Endothelial cell of umbilical vein (primary cell): ENCODE data around the gene TNNT3. TPM values are rescaled to one million over a fixed set of nuclear protein-coding genes. Genes with fewer than 3 reads are reported as not detected.

Source experiments
- BruUV-seq: library from RNA; stranded (reverse); fragments of 400-500 nt; replicated peaks from 2 replicates; lab custom pipeline; 2021; lab: Mats Ljungman, UMichigan
- CTCF ChIA-PET: fragments of 300-600, 350-600 bp; sonication (Branson Sonifier 250); formaldehyde crosslinking; loops from one replicate; lab custom pipeline; 2021; ENCODE audit warnings: antibody characterized with exemption, inconsistent platforms; lab: Charles Lee
- POLR2A ChIA-PET: fragments of 300-600, 350-600 bp; sonication (Branson Sonifier 250); formaldehyde crosslinking; loops from one replicate; lab custom pipeline; 2021; ENCODE audit warnings: antibody characterized with exemption, inconsistent platforms; lab: Charles Lee
- DNase-seq: peaks from one replicate; pipeline ENCODE4 v3.0.0-alpha.2; 2011; ENCODE audit warnings: low read depth, low spot score
- FAIRE-seq: peaks from 2 replicates; lab custom pipeline; 2011; peaks lifted over from hg19 to GRCh38; lab: Jason Lieb, UNC
- H2AFZ ChIP-seq: 2 replicates; pipeline ENCODE4 v1.6.0; 2012; ENCODE audit warnings: low read depth, low read length, control low read depth, inconsistent platforms
- H3K27ac ChIP-seq: 2 replicates; pipeline ENCODE4 v1.5.1; 2011; ENCODE audit warnings: low read depth, mild to moderate bottlenecking, control low read depth, low read length, moderate library complexity; ENCODE audit not compliant: insufficient read depth
- H3K27me3 ChIP-seq, 2 experiments: 2 replicates each; pipeline versions ENCODE4 v1.6.0 to v1.6.1; 2011; ENCODE audit warnings: low read length in 2 of 2, mixed read lengths in 1 of 2; ENCODE audit not compliant: control insufficient read depth in 2 of 2, insufficient read depth in 2 of 2
- H3K36me3 ChIP-seq, 2 experiments: 2 replicates in 1 of 2; 3 replicates in 1 of 2; pipeline ENCODE4 v1.5.1; 2011; ENCODE audit warnings: low read length in 2 of 2, mild to moderate bottlenecking in 1 of 2, moderate library complexity in 1 of 2; ENCODE audit not compliant: control insufficient read depth in 2 of 2, insufficient read depth in 2 of 2; ENCODE audit errors: extremely low read depth in 1 of 2
- H3K4me1 ChIP-seq: 3 replicates; pipeline ENCODE4 v1.5.1; 2011; ENCODE audit warnings: mild to moderate bottlenecking, low read length; ENCODE audit not compliant: control insufficient read depth, insufficient read depth; ENCODE audit errors: extremely low read depth
- H3K4me2 ChIP-seq: 2 replicates; pipeline ENCODE4 v1.6.1; 2011; ENCODE audit warnings: low read length, control low read depth, mixed read lengths; ENCODE audit not compliant: insufficient read depth
- H3K4me3 ChIP-seq, 3 experiments: fragments of 200-600 bp in 1 of 3; sonication (generic), shearing (Covaris generic) in 1 of 3; replicated peaks in 1 of 3; 2 replicates each; pipeline ENCODE4 v1.5.1; 2011 to 2016; ENCODE audit warnings: control low read depth in 3 of 3, low read length in 3 of 3, mild to moderate bottlenecking in 2 of 3, inconsistent platforms in 1 of 3, low read depth in 1 of 3, moderate library complexity in 1 of 3; ENCODE audit not compliant: insufficient read depth in 1 of 3
- H3K79me2 ChIP-seq: 2 replicates; pipeline ENCODE4 v1.6.0; 2012; ENCODE audit warnings: low read length, inconsistent platforms; ENCODE audit not compliant: control insufficient read depth, insufficient read depth
- H3K9ac ChIP-seq: replicated peaks from 2 replicates; pipeline ENCODE3; 2011; ENCODE audit warnings: low read length, control low read depth; ENCODE audit not compliant: insufficient read depth; ENCODE audit errors: extremely low read depth
- H3K9me1 ChIP-seq: replicated peaks from 3 replicates; pipeline ENCODE4 v1.6.0; 2011; ENCODE audit warnings: mild to moderate bottlenecking, low read length; ENCODE audit not compliant: control insufficient read depth, insufficient read depth; ENCODE audit errors: extremely low read depth
- H3K9me3 ChIP-seq: replicated peaks from 2 replicates; pipeline ENCODE4 v1.5.1; 2012; ENCODE audit warnings: low read length, inconsistent platforms; ENCODE audit not compliant: control insufficient read depth, insufficient read depth
- H4K20me1 ChIP-seq: replicated peaks from 2 replicates; pipeline ENCODE3; 2011; ENCODE audit warnings: mild to moderate bottlenecking, low read length; ENCODE audit not compliant: control insufficient read depth, insufficient read depth; ENCODE audit errors: extremely low read depth
- CTCF ChIP-seq, 2 donors: IDR thresholded peaks; 1 replicate in 1 of 2; 2 replicates in 1 of 2; pipeline ENCODE4 v1.5.1; 2011; ENCODE audit warnings: low read length in 2 of 2, mild to moderate bottlenecking in 2 of 2, moderate library complexity in 2 of 2, control low read depth in 1 of 2, inconsistent platforms in 1 of 2, low read depth in 1 of 2; ENCODE audit not compliant: insufficient read depth in 1 of 2; ENCODE audit errors: extremely low read depth in 1 of 2
- EZH2 ChIP-seq: IDR thresholded peaks from 2 replicates; pipeline ENCODE4 v1.6.1; 2012; ENCODE audit warnings: borderline replicate concordance, low read depth, mild to moderate bottlenecking, moderate library complexity, low read length, inconsistent platforms; ENCODE audit not compliant: severe bottlenecking
- FOS ChIP-seq: IDR thresholded peaks from 2 replicates; pipeline ENCODE4 v1.6.1; 2011; ENCODE audit warnings: mild to moderate bottlenecking, low read length, moderate library complexity, borderline replicate concordance; ENCODE audit not compliant: insufficient read depth
- GATA2 ChIP-seq: IDR thresholded peaks from 2 replicates; pipeline ENCODE4 v1.7.0; 2011; ENCODE audit warnings: low read depth, mild to moderate bottlenecking, moderate library complexity, mixed read lengths, low read length; ENCODE audit not compliant: insufficient read length, insufficient read depth
- JUN ChIP-seq: IDR thresholded peaks from 2 replicates; pipeline ENCODE4 v1.6.1; 2011; ENCODE audit warnings: borderline replicate concordance, low read depth; ENCODE audit not compliant: insufficient read length, insufficient read depth
- MAX ChIP-seq: IDR thresholded peaks from 2 replicates; pipeline ENCODE4 v1.6.1; 2011; ENCODE audit not compliant: insufficient read depth, insufficient read length
- MYC ChIP-seq: IDR thresholded peaks from one replicate; pipeline ENCODE4 v1.6.1; 2011; ENCODE audit warnings: mild to moderate bottlenecking, low read depth, low read length
- POLR2A ChIP-seq: IDR thresholded peaks from 2 replicates; pipeline ENCODE4 v1.6.1; 2012; ENCODE audit warnings: low read depth, mild to moderate bottlenecking, control low read depth, low read length
- POLR2AphosphoS5 ChIP-seq: IDR thresholded peaks from 2 replicates; pipeline ENCODE4 v1.6.1; 2012; ENCODE audit warnings: low read depth, mild to moderate bottlenecking, control low read depth, low read length, moderate library complexity; ENCODE audit not compliant: insufficient read depth
- dilution Hi-C: fragments of 300-500 bp; cut with MboI; formaldehyde crosslinking; loops from one replicate; pipeline ENCODE4 v1.15.0; 2019; ENCODE audit warnings: low sequenced_read_pairs; ENCODE audit not compliant: extremely low pct_ligation_motif_present
- intact Hi-C: fragments of 100-400 bp; cut with micrococcal nuclease; formaldehyde crosslinking; loops from one replicate; pipeline ENCODE4 v1.10.0; 2022
- polyA plus RNA-seq, 4 experiments: library from polyadenylated mRNA; depleted of rRNA in 3 of 4; stranded (reverse) in 3 of 4; unstranded in 1 of 4; fragments of >200 nt; gene quantifications; 2 replicates each; pipeline versions ENCODE4 v1.2.1 to v1.2.3, GENCODE V29; 2011 to 2012; ENCODE audit warnings: missing spikeins in 1 of 4
- total RNA-seq: library from RNA; stranded (reverse); gene quantifications from 2 replicates; pipeline ENCODE4 v1.2.3, GENCODE V29; 2021

The TNNT3 gene
- total and polyA plus RNA-seq, 2 donors (not counting 3 experiments of a cell fraction or from before 2014, with no cell fraction given) = not detected

- Histone ChIP-seq H2AFZ (no peak overlapping the region), H3K4me1 (no peaks in the 10 kb centered on the region), H4K20me1 (no peaks in the 10 kb centered on the region), H3K9me3 (no peaks in the 10 kb centered on the region), H3K4me2 (no peak overlapping the region), H3K4me3 (no peak overlapping the region), H3K9ac (no peak overlapping the region), H3K9me1 (no peaks in the 10 kb centered on the region), H3K27ac (no peak overlapping the region), H3K27me3 (peaks cover 0 to 3% of the 10 kb centered on the region in 2 experiments), H3K36me3 (no peaks in the 10 kb centered on the region), H3K79me2 (no peaks in the 10 kb centered on the region)
- FAIRE-seq (no peak), DNase-seq (no peak)
- intact Hi-C loops = no loop called here
- TF ChIP-seq POLR2A = no peak
- no peak for TF ChIP-seq CTCF (IDR thresholded peaks at IDR 0.05; ENCODE audit: extremely low read depth in 1 of 2, insufficient read depth in 1 of 2, low read depth in 1 of 2, low read length in 2 of 2)
- TF ChIP-seq FOS = no peak
- TF ChIP-seq MYC = no peak
- TF ChIP-seq POLR2AphosphoS5 = no peak
- TF ChIP-seq MAX = no peak
- TF ChIP-seq EZH2 = no peak
- no peak for TF ChIP-seq JUN
- no peak for TF ChIP-seq GATA2
- BruUV-seq = no TSS peak
- dilution Hi-C loops = no loop called here
- CTCF ChIA-PET = interaction anchor here (1.1 to 3.2 kb wide), 4 partner anchors 12 to 280 kb away, joined by 3 to 11 read pairs (median 6); no protein-coding TSS in a partner anchor
- POLR2A ChIA-PET = no interaction called here
Measured at GRCh38 chr11:1870721-1871466, 48.6 kb upstream of the TNNT3 start.
